Amygdala (tissue), 56 donors: Measurements from ENCODE around the gene MRGPRX2.

ENCODE experiments used
- DNase-seq, 56 donors: peaks; one replicate each; lab custom pipeline; 2025; lab: John Stamatoyannopoulos, UW

MRGPRX2 gene

DNA sequence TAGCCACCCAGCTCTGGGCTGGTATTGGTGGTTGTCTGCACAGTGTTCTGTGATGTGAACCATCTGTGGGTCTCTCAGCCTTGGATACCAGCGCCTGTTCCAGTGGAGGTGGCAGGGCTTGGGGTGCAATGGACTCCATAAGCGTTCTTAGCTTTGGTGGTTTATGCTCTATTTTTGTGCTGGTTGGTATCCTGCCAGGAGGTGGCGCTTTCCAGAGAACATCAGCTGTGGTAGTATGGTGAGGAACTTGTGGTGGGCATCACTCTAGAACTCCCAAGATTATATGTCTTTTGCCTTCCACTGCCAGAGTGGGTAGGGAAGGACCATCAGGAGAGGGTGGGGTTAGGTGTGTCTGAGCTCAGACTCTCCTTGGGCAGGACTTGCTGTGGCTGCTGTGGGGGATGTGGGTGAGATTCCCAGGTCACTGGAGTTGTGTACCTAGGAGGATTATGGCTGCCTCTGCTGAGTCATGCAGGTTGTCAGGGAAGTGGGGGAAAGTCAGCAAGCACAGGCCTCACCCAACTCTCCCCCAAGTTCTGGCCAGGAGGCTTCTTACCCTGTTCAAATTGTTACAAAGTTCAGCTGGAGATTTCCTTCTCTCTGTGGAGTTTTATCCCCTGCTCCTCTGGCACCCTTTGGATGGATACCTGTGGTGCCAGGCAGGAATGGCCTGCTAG is 47.2 kb downstream of the MRGPRX2 start:
- DNase-seq, result no peak

DNA sequence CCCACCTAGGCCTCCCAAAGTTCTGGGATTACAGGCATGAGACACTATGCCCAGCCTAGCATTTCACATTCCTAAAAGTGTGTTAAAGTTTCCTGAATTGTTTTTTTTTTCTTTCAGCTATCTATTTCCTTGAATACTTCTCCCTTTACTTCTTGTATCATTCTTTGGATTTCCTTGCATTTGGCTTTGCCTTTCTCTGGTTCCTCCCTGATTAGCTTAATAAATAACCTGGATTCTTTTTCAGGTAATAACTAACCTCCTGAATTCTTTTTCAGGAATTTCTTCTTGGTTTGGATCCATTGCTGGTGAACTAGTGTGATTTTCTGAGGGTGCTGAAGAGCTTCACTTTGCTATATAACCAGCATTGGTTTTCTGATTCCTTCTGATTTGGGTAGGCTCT is 47.9 kb downstream of the MRGPRX2 start:
- no peak for DNase-seq
